GM12878 (cell line): ENCODE data around the gene KIF5C.

Experiments
- ASH2L ChIP-seq: fragments of 300-600, 200-600 bp; sonication (generic); IDR thresholded peaks from 2 replicates; pipeline ENCODE4 v1.6.1; 2017; ENCODE audit warnings: low read depth, mild to moderate bottlenecking, borderline replicate concordance
- POLR2A ChIP-seq: IDR thresholded peaks from 2 replicates; pipeline ENCODE4 v1.6.1; 2011; ENCODE audit warnings: low read depth, mild to moderate bottlenecking, low read length

- TF ChIP-seq POLR2A (no peak), ASH2L (no peak)
These were observed 39.4 kb downstream of the KIF5C start for GRCh38 chr2:148914463-148914862.
